BLaER1 (cell line): Measurements from ENCODE around the gene ZDHHC8.
A peak's percentile ranks its signal among the peaks of the same experiment; 100 is the strongest.

Source experiments
- H3K27ac ChIP-seq: shearing (Covaris generic); formaldehyde crosslinking; 2 replicates; pipeline ENCODE4 v1.8.1; 2022
- H3K27me3 ChIP-seq: shearing (Covaris generic); formaldehyde crosslinking; 2 replicates; pipeline ENCODE4 v1.8.1; 2022
- H3K36me3 ChIP-seq: shearing (Covaris generic); formaldehyde crosslinking; 2 replicates; pipeline ENCODE4 v1.8.1; 2022
- H3K4me1 ChIP-seq: shearing (Covaris generic); formaldehyde crosslinking; 2 replicates; pipeline ENCODE4 v1.8.1; 2022
- H3K4me2 ChIP-seq: shearing (Covaris generic); formaldehyde crosslinking; 2 replicates; pipeline ENCODE4 v1.8.1; 2022
- H3K4me3 ChIP-seq: shearing (Covaris generic); formaldehyde crosslinking; 2 replicates; pipeline ENCODE4 v1.8.1; 2022
- H3K9ac ChIP-seq: shearing (Covaris generic); formaldehyde crosslinking; 2 replicates; pipeline ENCODE4 v1.8.1; 2022
- H3K9me3 ChIP-seq: shearing (Covaris generic); formaldehyde crosslinking; 2 replicates; pipeline ENCODE4 v1.8.1; 2022
- H4K20me1 ChIP-seq: shearing (Covaris generic); formaldehyde crosslinking; 2 replicates; pipeline ENCODE4 v1.8.1; 2022
- Cebpa-rat ChIP-seq: shearing (Covaris generic); IDR thresholded peaks from 2 replicates; pipeline ENCODE4 v1.8.1; 2022

Gene ZDHHC8

DNA sequence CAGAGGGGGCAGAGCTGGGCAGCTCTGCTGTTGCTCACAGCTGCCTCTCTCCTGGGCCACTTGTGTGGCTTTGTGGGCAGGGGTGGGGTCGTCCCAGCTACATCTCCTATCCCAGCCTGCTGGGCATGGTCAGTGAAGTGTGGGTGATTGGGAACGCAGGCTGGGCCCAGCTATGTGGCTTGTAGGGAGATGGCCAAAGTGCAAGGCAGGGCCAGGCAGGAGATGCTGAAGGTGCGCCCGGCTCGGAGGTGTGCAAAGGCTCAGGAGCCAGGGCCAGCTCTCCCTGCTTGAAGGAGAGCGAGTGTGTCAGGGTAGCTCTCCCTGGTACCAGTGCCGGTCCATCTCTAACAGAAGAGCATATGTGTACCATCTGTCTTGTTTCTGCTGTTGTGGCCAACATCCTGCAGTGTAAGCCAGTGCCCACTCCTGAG lies 24.1 kb upstream of the ZDHHC8 start:
- Histone ChIP-seq H4K20me1 (peaks cover 92% of the 10 kb centered on the region), H3K27me3 (no peaks in the 10 kb centered on the region), H3K9me3 (no peaks in the 10 kb centered on the region), H3K36me3 (peaks cover 99% of the 10 kb centered on the region), H3K9ac (no peak overlapping the region), H3K4me3 (no peak overlapping the region), H3K27ac (no peak overlapping the region), H3K4me2 (no peak overlapping the region), H3K4me1 (peaks cover 17% of the 10 kb centered on the region)
- TF ChIP-seq Cebpa-rat = no peak

DNA sequence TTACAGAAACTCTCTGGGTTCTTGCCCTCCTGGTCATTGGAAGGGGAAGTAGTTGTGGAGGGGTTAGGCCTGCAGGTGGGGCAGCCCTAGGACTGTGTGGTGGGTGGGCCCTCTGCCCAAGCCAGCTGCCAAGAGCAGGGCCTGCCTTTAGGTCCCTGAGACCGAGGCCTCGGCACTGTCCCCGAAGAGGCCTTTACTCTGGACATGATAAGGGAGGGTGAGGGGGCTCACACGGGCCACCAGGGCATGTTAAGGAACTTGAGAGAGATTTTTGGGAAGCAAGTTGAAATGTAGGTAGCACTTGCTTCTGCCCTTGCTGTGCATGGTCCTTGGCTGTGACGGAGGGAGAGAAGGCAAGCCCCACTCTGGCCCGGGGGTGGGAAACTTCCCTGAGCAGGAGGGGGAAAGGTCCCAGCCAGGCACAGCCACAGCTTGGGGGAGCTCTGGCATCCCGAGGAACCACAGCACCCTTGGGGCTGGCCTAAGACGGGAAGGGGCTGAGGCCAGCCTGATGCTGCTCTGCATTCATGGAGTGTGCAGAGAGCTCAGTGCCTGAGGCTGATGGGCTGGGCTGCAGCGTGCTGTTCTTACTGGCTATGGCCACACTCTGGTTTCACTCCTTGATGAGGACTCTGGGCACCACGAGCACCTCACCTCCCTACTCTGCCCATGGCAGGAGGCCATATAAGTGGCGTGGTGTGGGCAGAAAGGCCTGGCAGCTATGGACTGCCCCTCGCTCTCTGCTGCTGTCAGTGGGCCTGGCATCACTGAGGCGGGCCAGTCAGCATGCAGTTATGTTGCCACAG lies 23.4 kb upstream of the ZDHHC8 start:
- Histone ChIP-seq H3K4me2 (no peak overlapping the region), H3K4me1 (peaks cover 18% of the 10 kb centered on the region), H3K9me3 (no peaks in the 10 kb centered on the region), H3K27ac (no peak overlapping the region), H3K27me3 (no peaks in the 10 kb centered on the region), H3K36me3 (peaks cover 99% of the 10 kb centered on the region), H3K9ac (no peak overlapping the region), H4K20me1 (peaks cover 90% of the 10 kb centered on the region), H3K4me3 (no peak overlapping the region)
- TF ChIP-seq Cebpa-rat = no peak

DNA sequence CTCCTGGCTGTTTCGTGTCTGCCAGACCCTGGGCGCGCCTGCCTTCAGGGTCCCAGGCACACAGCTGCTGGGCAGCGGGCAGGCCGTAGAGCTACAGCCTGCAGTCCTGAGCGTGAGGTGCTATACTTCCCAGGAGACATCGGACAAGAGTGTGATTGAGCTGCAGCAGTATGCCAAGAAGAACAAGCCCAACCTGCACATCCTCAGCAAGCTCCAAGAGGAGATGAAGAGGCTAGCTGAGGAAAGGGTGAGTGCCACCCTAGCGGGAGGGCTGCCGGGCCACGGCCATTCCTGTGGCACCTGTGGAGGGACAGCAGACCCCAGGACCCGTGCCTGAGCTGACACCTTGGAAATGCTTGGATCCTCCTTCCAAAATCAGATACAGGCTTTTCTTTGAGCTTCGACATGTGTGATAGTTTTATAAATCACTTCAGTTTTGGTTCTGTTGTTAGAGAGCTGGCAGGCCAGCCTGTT lies 22.8 kb upstream of the ZDHHC8 start:
- Histone ChIP-seq H3K27me3 (no peaks in the 10 kb centered on the region), H3K4me3 (no peak overlapping the region), H3K4me1 (peaks cover 18% of the 10 kb centered on the region), H3K4me2 (no peak overlapping the region), H3K9ac (no peak overlapping the region), H3K36me3 (peaks cover 99% of the 10 kb centered on the region), H3K27ac (no peak overlapping the region), H4K20me1 (peaks cover 87% of the 10 kb centered on the region), H3K9me3 (no peaks in the 10 kb centered on the region)
- TF ChIP-seq Cebpa-rat = no peak

DNA sequence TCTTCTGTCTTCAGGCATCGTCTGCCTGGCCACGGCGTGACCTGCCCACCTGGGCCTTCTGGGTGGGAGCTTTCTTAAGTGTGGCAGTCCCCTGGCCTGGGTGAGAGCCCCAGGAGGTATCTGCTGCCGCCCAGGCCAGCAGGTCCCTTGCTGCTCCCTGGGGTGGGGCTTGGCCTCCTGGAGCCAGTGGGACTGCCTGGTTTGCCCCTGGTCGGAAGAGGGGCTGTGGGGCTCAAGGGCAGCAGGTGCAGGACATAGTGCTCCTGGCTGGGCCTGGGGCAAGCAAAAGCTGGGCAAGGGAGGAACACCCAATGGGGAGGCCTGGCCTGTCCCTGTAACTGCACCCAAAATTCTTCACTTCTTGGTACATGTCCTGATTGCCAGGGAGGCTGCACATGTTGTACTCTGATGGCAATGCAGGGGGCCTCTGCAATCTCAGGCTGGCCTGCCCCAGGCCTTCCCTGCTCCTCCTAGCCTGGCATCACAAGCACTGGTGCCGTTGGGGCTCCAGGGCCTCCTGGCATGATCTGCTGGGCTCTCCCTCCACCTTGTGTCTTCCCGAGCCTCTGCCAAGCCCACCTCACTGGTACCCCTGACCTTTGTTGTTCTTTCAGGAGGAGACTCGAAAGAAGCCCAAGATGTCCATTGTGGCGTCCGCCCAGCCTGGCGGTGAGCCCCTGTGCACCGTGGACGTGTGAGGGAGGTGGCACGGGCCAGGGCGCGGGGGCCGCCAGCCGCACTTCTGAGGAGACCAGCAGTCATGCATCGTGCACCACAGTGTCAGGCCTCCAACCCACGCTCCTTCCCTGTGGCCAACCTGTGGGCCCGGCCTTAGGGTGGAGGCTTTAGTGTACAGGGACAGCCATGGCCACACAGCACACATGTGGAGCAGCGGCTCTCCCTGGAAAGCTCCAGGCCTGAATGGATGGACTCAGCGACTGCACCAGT lies 21.9 kb upstream of the ZDHHC8 start:
- Histone ChIP-seq H3K9ac (no peak overlapping the region), H3K27me3 (no peaks in the 10 kb centered on the region), H3K4me1 (peaks cover 18% of the 10 kb centered on the region), H4K20me1 (peaks cover 89% of the 10 kb centered on the region), H3K9me3 (no peaks in the 10 kb centered on the region), H3K36me3 (peaks cover 99% of the 10 kb centered on the region), H3K4me2 (no peak overlapping the region), H3K4me3 (no peak overlapping the region), H3K27ac (no peak overlapping the region)
- no peak for TF ChIP-seq Cebpa-rat

DNA sequence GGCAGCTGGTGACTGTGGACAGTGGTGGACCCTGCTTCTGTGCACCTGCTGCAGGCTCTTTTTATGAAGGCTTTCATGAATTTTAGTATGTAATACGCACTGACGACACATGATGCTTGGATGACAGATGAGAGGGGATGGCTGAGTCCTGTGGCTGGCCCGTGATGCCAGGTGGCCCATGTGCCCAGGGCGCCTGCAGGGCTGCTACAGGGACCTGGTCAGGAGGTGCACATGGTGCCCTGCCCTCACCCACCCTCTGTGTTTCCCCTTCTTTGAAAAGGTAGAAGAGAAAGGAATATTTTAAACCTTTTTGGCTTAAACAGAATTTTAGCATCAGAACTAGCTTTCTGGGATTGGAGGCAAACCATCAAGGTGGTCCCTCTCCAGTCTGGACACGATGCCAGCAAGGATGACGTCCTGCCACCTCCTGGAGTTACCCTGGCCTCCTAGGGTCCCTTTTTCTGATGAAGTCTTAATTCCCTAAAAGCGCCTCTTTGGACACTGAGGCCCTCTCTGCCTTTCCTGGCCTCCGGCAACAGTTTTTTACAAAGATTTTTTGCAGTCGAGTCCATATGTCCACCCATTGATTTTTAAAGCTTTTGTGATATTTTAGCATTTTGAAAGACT lies 21.1 kb upstream of the ZDHHC8 start:
- no peak overlapping the region for H3K4me2 ChIP-seq
- peaks cover 99% of the 10 kb centered on the region for H3K36me3 ChIP-seq
- no peaks in the 10 kb centered on the region for H3K27me3 ChIP-seq
- H3K4me1 ChIP-seq = peaks cover 20% of the 10 kb centered on the region
- H3K27ac ChIP-seq = no peak overlapping the region
- H3K4me3 ChIP-seq = no peak overlapping the region
- H3K9ac ChIP-seq = no peak overlapping the region
- no peaks in the 10 kb centered on the region for H3K9me3 ChIP-seq
- peaks cover 89% of the 10 kb centered on the region for H4K20me1 ChIP-seq
- TF ChIP-seq Cebpa-rat = no peak

DNA sequence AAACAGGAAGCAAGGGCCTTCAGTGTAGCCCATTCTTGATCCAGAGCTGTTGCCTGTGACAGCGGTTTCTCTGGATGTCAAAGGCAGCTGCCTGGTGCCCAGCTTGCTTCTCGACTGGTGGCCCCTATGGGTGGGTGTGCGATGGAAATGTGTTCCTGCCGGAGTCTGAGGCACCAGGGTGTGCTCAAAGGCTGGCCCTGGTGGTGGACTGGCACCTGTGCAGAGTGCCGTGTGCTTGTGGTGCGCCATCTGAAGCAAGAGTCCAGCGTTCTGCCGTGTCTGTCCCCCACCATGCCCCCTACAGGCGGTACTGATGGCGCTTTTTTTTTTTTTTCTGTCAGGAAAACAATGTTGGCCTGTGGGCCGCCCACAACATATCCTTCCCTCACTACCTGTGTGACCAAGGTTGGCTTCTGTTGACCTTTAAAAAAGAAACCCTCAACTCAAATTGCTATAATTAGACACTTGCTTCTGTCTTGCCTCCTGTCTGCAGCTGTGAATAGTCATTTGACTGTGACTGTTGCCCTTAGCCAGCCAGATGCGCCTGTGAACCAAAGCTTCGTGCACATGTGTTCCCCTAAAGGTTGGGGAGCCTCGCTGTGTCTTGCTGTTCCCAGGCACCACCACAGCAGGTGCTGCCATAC lies 20.4 kb upstream of the ZDHHC8 start:
- H3K9me3 ChIP-seq = no peaks in the 10 kb centered on the region
- H3K9ac ChIP-seq = no peak overlapping the region
- H4K20me1 ChIP-seq = peaks cover 88% of the 10 kb centered on the region
- no peak overlapping the region for H3K4me3 ChIP-seq
- H3K4me1 ChIP-seq = peaks cover 27% of the 10 kb centered on the region
- H3K27me3 ChIP-seq = no peaks in the 10 kb centered on the region
- TF ChIP-seq Cebpa-rat = no peak
- H3K4me2 ChIP-seq = peak overlapping the region; percentile 43; the same call in 1 of the 2 replicates
- H3K27ac ChIP-seq = peak overlapping the region; percentile 18; the same call in 1 of the 2 replicates
- H3K36me3 ChIP-seq = peaks cover 99% of the 10 kb centered on the region

DNA sequence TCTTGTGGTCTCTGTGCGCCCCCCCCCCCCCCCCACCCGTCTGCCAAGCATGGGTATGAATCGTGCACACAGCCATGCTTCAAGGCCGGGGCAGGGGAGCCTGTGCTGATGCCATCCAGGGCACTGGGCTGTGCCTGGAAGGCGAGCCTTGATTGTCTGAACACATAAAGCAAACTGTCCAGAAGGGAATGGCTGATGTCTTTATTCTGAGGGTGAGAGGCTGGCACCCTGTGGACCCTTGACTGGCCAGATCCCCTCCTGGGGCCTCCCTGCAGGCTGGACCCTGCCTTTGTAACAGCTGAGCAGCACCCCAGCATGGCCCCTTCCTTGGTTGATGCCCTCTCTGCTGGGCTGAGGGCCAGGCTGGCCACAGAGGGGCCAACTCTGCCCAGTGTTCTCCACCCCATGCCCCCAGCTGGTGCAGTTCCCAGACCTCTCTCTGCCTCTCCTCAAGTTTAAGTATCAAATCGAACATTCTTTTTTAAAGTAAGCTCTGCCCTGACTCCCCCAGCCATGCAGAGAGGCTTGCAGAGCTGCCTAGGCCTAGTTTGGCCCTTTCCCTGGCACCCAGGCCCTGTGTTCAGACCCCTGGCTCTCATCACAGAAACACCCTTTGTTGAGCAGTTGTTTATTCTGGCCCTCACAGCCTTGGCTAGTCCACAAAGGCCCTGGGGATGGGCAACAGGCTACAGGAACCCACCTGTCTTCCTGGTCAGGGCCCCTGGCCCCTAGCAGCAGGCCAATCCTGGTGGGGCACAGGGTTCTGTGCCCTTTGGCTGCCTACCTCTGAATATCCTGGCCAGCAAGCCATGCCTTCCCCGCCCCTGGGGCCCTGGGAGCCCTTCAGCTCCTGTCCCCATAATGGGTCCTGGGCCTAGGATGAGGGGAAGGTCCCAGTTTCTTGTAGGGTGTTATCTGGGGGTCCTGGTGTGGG lies 19.6 kb upstream of the ZDHHC8 start:
- TF ChIP-seq Cebpa-rat = no peak
- peaks cover 30% of the 10 kb centered on the region for H3K4me1 ChIP-seq
- H3K27ac ChIP-seq = peak overlapping the region; percentile 64
- peaks cover 92% of the 10 kb centered on the region for H3K36me3 ChIP-seq
- H3K4me3 ChIP-seq = no peak overlapping the region
- H3K9ac ChIP-seq = peak overlapping the region; percentile 54
- peaks cover 80% of the 10 kb centered on the region for H4K20me1 ChIP-seq
- H3K4me2 ChIP-seq = peak overlapping the region; percentile 43
- H3K27me3 ChIP-seq = no peaks in the 10 kb centered on the region
- no peaks in the 10 kb centered on the region for H3K9me3 ChIP-seq
